Activated T-helper 1 cell treated with Interleukin-2 at 50 U/mL for 16 hours (primary cell): Measurements from ENCODE around the gene SART3.
"Not testable (repeated sequence)": the region's sequence is repeated elsewhere in the genome, so short reads cannot be mapped to it uniquely, and the experiment has no call there.

Experiments used
- DNase-seq: peaks from one replicate; pipeline ENCODE4 v3.0.0-alpha.2; 2020; ENCODE audit warnings: low read depth

SART3 gene

DNA sequence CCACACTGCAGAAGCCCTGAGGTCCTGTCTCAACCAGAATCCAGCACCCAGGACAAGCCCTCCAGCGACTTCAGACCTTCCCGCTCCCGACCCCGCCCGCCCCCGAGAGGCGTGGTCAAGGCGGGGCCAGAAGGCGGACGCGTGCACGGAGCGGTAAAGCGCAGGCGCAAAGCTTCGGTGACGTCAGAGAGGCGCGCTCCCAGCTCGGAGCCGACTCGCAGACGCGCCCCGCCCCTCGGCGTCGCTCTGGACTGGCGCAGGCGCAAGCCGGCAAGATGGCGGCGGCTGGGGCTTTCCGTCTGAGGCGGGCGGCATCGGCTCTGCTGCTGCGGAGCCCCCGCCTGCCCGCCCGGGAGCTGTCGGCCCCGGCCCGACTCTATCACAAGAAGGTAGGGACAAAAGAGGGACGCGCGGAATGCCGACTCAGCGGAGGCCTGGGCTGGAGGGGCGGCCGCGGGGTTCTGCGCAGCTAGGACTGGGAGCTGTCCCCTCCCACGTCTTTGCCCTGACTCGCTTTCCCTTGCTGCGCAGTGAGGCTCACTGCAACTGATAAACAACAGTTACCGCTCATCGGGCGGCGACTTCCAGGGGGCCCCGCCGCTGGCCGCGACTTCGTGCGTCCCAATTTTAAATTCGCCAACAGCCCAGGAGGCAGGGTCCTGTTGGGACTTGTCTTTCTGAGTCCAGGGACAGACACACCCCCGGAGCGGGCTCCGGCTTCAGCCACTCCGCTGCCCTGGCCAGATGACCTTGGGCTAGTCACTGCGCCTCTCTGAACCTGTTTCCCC is 1.6 kb upstream of the SART3 start, which contains the start of gene ISCU:
Gene ISCU, plus strand, starts transcription at position 249 of the 788 bp plus-strand sequence. Its CDS starts 27 bp downstream, at position 276.
- peak; percentile 99 for DNase-seq

DNA sequence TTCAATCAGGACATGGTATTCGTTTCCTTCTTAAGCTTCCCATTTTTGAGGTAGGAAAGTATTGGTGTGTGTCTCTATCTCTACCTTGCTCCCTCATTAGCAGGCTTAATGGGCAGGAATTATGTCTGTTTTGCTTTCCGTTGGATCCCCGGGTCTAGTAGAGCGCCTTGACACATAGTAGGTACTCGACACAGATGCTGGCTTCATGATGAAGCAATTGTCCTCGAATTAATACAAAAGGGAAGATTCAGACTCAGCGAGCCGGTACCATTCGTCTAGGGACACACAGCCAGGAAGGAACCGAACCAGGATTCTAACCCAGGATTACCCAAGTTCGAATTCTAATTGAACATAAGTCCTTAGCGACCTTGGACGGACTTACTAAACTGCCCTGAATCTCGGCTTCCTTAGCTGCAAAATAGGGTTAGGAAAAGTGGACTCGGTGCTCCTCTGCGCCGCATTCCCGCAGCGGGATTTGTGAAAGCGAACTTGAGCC is 927 bp upstream of the SART3 start:
- no peak for DNase-seq

- DNase-seq = no peak
These were observed 652 bp downstream of the SART3 start for GRCh38 chr12:108560321-108560721.

- no peak for DNase-seq
These were observed 1.2 kb downstream of the SART3 start for GRCh38 chr12:108559748-108560147.

- DNase-seq = no peak
These were observed 1.8 kb downstream of the SART3 start for GRCh38 chr12:108559007-108559655.

- DNase-seq = not testable (repeated sequence)
These were observed 5.6 kb downstream of the SART3 start for GRCh38 chr12:108555383-108555782.

DNA sequence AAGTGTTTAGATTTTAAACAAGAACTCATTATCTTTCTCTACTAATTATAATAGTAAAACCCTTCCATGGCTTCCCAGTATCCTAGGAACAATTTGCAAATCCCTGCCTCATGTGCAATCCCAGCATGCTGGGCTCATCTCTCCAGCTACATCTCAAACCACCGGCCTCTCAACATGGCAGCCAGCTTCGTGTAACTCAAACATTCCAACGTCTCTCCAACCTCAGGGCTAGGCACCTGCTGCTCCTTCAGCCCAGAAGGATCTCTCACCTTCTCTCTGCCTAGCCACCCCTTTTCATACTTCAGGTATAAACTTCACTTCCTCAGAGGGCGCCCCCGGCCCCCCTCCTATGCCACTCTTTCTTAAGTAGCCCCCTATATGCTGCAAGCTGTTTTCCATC is 7.2 kb downstream of the SART3 start:
- DNase-seq = no peak

- DNase-seq = no peak
These were observed 9.4 kb downstream of the SART3 start for GRCh38 chr12:108551535-108551934.

DNA sequence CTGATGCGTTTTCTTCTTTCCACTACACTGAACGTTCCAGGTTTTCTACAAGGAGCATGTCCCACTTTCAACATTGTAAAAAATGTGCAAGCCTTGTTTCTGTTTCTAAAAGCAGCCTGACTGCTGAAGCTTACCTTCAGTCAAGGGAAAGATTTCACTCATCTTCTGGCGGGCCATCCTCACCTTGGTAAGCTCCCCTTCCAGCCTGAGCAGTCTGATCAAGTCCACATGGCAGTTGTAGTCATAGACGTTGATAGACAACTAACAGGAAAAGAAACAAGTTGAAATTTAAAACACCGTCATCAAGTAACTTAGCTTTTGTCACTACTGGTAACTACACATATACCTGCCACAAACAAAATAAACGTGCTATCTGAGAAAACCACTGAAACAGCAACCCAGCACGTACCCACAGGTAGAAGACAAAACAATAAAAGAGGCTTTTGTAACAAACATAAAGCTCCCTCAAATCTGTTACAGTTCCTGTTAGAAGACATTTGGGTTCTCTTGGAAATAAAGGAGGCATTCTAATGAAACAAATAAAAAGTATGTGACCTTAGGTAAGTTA is 11.9 kb downstream of the SART3 start:
- no peak for DNase-seq

DNA sequence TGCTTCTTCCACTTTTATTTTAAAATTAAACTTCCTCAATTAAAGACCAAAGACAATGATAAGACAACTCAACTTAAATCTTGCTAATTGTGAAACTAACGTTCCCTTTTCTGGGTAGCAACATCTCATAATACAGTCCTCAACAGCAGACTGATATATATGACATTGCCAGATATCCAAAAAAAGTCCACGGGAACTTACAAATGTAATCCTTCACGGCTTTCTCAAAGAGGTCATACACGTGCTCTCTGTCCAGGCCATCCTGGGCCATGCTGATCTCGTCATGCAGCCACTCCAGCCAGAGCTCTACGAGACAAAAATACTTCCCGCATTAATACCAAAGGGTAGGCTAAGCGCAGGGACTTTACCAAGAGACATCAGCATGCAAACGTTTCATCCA is 13.3 kb downstream of the SART3 start:
- DNase-seq = no peak

- DNase-seq = no peak
These were observed 17.3 kb downstream of the SART3 start for GRCh38 chr12:108543652-108544051.

DNA sequence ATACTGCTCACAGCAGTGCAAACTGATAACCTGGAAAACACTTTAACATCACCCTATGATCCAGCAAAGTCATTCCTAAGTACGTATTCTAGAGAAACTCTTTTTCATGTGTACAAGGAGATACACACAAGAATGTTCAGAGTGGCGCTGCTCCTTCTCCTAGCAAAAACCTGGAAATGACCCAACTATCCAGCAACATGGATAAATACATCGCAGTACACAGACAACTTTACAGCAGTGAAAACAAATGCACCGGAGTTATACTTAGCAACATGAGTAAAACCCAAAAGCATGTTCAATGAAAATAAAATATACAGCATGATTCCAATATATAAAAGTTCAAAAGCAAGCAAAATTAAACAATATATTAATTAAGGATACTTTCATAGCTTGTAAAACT is 18.7 kb downstream of the SART3 start:
- DNase-seq = no peak

- DNase-seq = no peak
These were observed 22.3 kb downstream of the SART3 start for GRCh38 chr12:108538616-108539195.

- DNase-seq = no peak
These were observed 22.8 kb downstream of the SART3 start for GRCh38 chr12:108538146-108538545.

DNA sequence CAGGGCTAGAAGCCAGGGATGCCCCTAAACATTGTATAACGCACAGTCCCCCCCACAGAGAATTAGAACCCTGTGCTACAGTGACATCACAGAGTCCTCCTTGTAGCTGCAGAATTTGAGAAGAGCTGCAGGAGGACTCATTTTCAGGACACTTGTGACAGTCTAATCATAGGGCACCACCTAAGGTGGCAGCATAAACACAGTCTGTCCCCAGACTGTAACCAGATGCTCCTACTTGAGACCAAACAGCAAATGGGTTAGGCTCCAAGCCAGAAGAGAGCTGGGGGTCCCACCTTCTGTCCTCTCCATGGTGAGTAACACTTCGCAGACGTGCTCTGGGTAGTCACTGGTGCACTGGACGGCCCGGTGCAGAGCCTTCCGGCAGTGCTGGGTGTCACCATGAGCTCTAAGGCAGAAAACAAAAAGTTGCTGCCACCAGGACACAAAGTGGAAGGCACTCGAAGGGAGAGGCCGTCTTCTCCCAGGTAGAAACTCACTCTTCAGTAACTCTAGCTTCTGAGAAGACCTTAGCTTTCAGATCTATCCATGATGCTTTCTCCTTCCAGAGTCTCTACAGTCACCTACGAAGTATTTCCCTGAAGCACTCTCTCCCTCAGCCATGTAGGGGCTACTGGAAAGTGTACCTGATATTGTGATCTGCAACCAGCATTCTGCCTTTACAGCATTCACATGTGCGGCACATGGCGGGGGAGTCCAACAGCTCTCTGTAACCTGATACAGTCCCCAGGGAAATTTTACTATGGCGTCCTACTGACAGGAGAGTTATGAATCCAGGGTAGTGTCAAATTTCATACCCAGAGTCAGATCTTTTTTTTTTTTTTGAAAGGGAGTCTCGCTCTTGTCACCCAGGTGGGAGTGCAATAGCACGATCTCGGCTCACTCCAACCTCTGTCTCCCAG is 28.8 kb downstream of the SART3 start:
- DNase-seq = no peak

GRCh38 chr12:108530161-108530560 is 30.8 kb downstream of the SART3 start:
- DNase-seq = no peak

- DNase-seq = no peak
These were observed 33.8 kb downstream of the SART3 start for GRCh38 chr12:108527166-108527496.

DNA sequence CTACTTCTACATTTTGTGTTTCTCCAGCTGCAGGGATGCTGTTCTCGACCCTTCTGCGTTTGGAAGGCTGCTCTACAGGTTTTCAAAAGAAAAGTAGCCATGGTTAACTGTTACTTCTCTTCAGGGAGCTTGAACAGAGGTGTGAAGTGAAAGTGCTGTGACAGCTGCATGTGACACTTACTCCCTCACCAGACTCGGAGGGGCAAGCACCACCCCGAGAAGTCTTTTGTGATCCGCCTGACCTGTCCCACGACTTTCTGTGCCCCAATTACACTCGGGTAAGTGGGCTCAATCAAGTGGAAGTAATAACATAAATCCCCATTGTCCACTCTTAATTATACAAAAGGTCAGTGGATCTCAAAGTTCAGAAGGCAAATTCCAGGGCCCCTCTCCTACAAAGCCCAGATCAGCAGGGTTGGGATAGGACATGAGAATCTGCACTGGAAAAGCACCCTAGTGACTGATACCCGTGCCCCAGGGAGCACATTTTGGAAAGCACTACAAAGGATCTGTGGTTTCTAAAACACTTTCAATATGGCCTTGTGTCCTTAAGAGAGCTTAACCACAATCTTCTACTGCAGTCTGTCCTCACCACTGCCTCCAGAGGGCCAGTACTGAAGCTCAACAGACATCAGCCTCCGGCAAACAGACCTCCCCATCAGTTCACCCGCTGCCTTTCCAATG is 34.3 kb downstream of the SART3 start:
- no peak for DNase-seq

DNA sequence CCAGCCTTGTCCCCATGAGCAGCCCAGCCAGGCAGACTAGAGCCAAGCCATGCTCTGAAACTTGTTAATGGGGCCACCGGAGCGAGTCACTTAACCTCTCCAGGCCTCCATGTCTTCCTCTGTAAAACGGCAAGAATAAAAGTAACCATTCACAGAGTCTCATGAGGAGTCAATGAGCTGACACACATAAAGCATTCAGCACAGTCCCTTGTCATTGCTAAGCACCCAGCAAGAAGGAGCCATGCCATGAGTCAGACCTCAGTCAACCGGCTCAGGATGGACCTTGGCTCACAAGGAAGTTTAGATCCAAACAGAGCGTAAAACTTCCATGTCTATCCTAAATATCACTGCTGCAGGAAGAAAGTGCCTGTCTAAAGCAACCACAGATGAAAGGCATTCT is 35.3 kb downstream of the SART3 start:
- DNase-seq = no peak

- DNase-seq = no peak
These were observed 37.6 kb downstream of the SART3 start for GRCh38 chr12:108523365-108523764.

GRCh38 chr12:108519558-108519957 is 41.4 kb downstream of the SART3 start:
- DNase-seq = no peak
